Measurements from ENCODE around the gene C1orf167. TPM values are rescaled to one million over a fixed set of nuclear protein-coding genes. Genes with fewer than 3 reads are reported as not detected.

Gene C1orf167
- total RNA-seq, 1 donor from 2014 or later, result 0.18 TPM

DNA sequence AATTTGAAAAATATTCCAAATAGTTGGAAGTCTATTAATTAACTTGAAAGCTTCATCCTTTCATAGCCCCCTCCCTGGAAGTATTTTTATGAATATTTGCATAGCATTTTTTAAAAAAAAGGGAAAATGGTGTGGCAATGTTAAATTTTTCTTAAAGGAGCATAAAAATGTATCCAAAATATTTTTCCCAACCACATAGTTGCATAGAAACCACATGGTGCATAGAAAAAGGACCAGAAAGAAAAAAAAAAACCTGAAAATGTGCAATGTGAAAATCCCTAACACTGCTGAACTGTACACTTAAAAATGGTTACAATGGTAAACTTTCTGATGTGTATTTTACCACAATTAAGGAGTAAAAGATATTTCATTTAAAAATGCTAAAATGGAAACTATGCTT lies 8.0 kb downstream of the C1orf167 start:
- no peaks in the 10 kb centered on the region for H3K9me3 Mint-ChIP-seq
- H3K4me1 Mint-ChIP-seq, result no peaks in the 10 kb centered on the region
- H3K4me3 Mint-ChIP-seq, result no peak overlapping the region
- H3K36me3 Mint-ChIP-seq, result no peaks in the 10 kb centered on the region
- H3K27me3 Mint-ChIP-seq (ENCODE audit: low read depth), result no peaks in the 10 kb centered on the region
- H3K27ac Mint-ChIP-seq, result no peak overlapping the region
- TF ChIP-seq, protein P1, sequence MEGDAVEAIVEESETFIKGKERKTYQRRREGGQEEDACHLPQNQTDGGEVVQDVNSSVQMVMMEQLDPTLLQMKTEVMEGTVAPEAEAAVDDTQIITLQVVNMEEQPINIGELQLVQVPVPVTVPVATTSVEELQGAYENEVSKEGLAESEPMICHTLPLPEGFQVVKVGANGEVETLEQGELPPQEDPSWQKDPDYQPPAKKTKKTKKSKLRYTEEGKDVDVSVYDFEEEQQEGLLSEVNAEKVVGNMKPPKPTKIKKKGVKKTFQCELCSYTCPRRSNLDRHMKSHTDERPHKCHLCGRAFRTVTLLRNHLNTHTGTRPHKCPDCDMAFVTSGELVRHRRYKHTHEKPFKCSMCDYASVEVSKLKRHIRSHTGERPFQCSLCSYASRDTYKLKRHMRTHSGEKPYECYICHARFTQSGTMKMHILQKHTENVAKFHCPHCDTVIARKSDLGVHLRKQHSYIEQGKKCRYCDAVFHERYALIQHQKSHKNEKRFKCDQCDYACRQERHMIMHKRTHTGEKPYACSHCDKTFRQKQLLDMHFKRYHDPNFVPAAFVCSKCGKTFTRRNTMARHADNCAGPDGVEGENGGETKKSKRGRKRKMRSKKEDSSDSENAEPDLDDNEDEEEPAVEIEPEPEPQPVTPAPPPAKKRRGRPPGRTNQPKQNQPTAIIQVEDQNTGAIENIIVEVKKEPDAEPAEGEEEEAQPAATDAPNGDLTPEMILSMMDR (IDR thresholded peaks at IDR 0.05; ENCODE audit: unreplicated experiment), result no peak
- DNase-seq (ENCODE audit: low spot score in 2 of 2, unreplicated experiment in 2 of 2), result no peak

GRCh38 chr1:11771481-11772043 lies 9.6 kb downstream of the C1orf167 start:
- Mint-ChIP-seq H3K27ac (no peak overlapping the region), H3K9me3 (no peaks in the 10 kb centered on the region), H3K36me3 (no peaks in the 10 kb centered on the region), H3K27me3 (ENCODE audit: low read depth) (no peaks in the 10 kb centered on the region), H3K4me1 (no peaks in the 10 kb centered on the region), H3K4me3 (no peak overlapping the region)
- DNase-seq (ENCODE audit: low spot score in 2 of 2, unreplicated experiment in 2 of 2), result no peak
- TF ChIP-seq, protein P1 (IDR thresholded peaks at IDR 0.05; ENCODE audit: unreplicated experiment), result no peak

- Mint-ChIP-seq H3K4me3 (no peak overlapping the region), H3K36me3 (no peaks in the 10 kb centered on the region), H3K27ac (no peak overlapping the region), H3K4me1 (no peaks in the 10 kb centered on the region), H3K9me3 (no peaks in the 10 kb centered on the region), H3K27me3 (ENCODE audit: low read depth) (no peaks in the 10 kb centered on the region)
- TF ChIP-seq, protein P1 (IDR thresholded peaks at IDR 0.05; ENCODE audit: unreplicated experiment), result no peak
- DNase-seq (ENCODE audit: low spot score in 2 of 2, unreplicated experiment in 2 of 2), result no peak
These were observed 10.5 kb downstream of the C1orf167 start for GRCh38 chr1:11772458-11772857.

GRCh38 chr1:11774753-11775152 lies 12.8 kb downstream of the C1orf167 start:
- no peaks in the 10 kb centered on the region for H3K36me3 Mint-ChIP-seq
- H3K4me3 Mint-ChIP-seq, result no peak overlapping the region
- no peaks in the 10 kb centered on the region for H3K4me1 Mint-ChIP-seq
- H3K9me3 Mint-ChIP-seq, result no peaks in the 10 kb centered on the region
- TF ChIP-seq, protein P1 (IDR thresholded peaks at IDR 0.05; ENCODE audit: unreplicated experiment), result no peak
- no peak overlapping the region for H3K27ac Mint-ChIP-seq
- H3K27me3 Mint-ChIP-seq (ENCODE audit: low read depth), result no peaks in the 10 kb centered on the region
- DNase-seq (ENCODE audit: low spot score in 2 of 2, unreplicated experiment in 2 of 2), result no peak

DNA sequence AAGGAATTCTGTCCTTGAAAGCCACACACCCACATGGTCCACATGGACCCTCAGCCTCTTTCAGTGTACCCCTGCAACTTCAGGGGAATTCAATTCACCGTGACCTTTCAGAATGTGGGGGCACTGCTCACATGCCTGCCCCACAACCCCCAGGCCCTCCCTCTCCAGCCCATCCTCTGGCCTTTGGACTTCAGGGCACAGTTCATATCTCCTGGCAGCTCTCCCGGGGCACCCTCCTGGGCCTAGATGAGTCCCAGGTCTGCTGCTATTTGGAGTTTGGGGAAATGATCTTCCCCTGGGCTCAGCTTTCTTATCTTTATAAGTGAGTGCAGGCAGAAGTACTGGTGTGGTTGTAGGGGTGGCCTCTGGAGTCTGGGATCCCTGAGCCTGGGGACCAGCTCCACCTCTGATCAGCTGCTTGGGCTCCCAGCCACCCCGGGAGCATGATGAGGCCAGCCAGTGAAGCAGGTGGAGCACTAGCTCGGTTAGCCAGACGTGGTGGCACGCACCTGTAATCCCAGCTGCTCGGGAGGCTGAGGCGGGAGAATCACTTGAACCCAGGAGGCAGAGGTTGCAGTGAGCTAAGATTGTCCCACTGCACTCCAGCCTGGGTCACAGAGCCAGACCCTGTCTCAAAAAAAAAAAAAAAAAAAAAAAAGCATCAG lies 15.8 kb downstream of the C1orf167 start:
- H3K4me3 Mint-ChIP-seq, result no peak overlapping the region
- H3K4me1 Mint-ChIP-seq, result no peaks in the 10 kb centered on the region
- no peak overlapping the region for H3K27ac Mint-ChIP-seq
- H3K27me3 Mint-ChIP-seq (ENCODE audit: low read depth), result no peaks in the 10 kb centered on the region
- TF ChIP-seq, protein P1 (IDR thresholded peaks at IDR 0.05; ENCODE audit: unreplicated experiment), result no peak
- H3K9me3 Mint-ChIP-seq, result no peaks in the 10 kb centered on the region
- no peak for DNase-seq (ENCODE audit: low spot score in 2 of 2, unreplicated experiment in 2 of 2)
- H3K36me3 Mint-ChIP-seq, result no peaks in the 10 kb centered on the region

Measured in mesothelial cell of epicardium (in vitro differentiated cells).